Brain microvascular endothelial cell (primary cell): ENCODE data around the gene CFAP44.
A peak's percentile ranks its signal among the peaks of the same experiment; 100 is the strongest.
"Not testable (repeated sequence)": the region's sequence is repeated elsewhere in the genome, so short reads cannot be mapped to it uniquely, and the experiment has no call there.

Experiments used
- DNase-seq: peaks from one replicate; pipeline ENCODE4 v3.0.0-alpha.2; 2020
- H3K27ac ChIP-seq: fragments of 250-450 bp; sonication (Bioruptor Pico); 2 replicates; pipeline ENCODE4 v1.5.1; 2020; ENCODE audit warnings: mild to moderate bottlenecking, moderate library complexity
- H3K27me3 ChIP-seq: fragments of 250-450 bp; sonication (Bioruptor Pico); replicated peaks from 2 replicates; pipeline ENCODE4 v1.5.1; 2020; ENCODE audit warnings: mild to moderate bottlenecking
- H3K36me3 ChIP-seq: fragments of 250-450 bp; sonication (Bioruptor Pico); replicated peaks from 2 replicates; pipeline ENCODE4 v1.5.1; 2020; ENCODE audit warnings: mild to moderate bottlenecking
- H3K4me3 ChIP-seq: 2 replicates; pipeline ENCODE4 v1.5.1; 2011; ENCODE audit warnings: low read depth, mild to moderate bottlenecking, control low read depth, low read length, moderate library complexity
- in situ Hi-C: cut with HindIII; loops from 2 replicates; pipeline ENCODE4 v1.10.0; 2017; ENCODE audit warnings: low sequenced_read_pairs, low pct_ligation_motif_present
- TF ChIP-seq, protein P1 (sequence below): IDR thresholded peaks from 2 replicates; pipeline ENCODE4 v1.5.1; 2011; ENCODE audit warnings: low read depth, mild to moderate bottlenecking, moderate library complexity, low read length, control low read depth, inconsistent platforms; ENCODE audit errors: missing control alignments

The CFAP44 gene, protein sequence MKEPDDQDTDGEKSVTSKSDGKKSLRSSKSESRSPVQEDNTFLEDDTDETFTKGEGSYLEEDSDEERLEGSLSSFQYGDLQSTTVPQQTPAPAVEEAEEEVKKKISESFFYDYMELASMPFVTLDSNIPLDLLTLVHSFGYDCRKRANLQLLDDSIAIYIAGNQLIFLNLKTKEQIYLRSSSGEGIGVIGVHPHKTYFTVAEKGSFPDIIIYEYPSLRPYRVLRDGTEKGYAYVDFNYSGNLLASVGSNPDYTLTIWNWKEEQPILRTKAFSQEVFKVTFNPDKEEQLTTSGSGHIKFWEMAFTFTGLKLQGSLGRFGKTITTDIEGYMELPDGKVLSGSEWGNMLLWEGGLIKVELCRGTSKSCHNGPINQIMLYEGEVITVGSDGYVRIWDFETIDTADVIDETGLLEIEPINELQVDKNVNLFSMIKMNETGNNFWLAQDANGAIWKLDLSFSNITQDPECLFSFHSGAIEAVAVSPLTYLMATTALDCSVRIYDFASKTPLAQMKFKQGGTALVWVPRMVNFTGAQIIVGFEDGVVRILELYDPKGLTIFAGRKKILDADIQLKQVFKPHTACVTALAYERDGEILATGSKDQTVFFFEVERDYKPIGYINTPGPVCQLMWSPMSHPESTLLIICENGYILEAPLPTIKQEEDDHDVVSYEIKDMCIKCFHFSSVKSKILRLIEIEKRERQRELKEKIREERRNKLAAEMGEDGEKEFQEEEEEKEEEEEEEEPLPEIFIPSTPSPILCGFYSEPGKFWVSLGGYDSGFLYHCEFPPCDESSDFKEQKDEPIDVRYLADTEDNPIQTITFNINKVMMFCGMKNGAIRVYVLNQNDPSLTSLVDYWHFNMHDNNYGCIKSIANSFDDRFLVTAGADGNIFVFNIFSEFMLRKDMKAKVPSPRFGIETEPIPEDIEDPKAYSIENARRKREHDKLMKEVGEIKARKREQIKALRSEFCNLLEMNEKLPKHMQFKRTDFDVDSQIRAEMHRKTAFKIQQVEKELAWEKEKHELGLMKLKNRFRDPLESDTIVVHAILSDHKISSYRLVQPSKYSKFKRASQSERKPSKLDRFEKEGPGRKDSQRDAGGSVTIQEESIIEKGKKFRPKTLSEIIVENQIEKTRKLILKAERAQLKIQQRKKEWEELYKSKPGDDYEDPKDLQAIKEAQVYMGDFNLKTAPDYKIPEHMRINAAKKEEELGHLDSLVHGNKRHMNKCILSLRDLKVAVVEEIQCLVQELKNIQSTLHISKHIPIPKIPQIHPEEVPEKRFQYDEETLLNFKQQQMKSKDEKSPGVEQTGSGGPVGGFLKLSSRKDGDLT (N-terminal part only)

DNA sequence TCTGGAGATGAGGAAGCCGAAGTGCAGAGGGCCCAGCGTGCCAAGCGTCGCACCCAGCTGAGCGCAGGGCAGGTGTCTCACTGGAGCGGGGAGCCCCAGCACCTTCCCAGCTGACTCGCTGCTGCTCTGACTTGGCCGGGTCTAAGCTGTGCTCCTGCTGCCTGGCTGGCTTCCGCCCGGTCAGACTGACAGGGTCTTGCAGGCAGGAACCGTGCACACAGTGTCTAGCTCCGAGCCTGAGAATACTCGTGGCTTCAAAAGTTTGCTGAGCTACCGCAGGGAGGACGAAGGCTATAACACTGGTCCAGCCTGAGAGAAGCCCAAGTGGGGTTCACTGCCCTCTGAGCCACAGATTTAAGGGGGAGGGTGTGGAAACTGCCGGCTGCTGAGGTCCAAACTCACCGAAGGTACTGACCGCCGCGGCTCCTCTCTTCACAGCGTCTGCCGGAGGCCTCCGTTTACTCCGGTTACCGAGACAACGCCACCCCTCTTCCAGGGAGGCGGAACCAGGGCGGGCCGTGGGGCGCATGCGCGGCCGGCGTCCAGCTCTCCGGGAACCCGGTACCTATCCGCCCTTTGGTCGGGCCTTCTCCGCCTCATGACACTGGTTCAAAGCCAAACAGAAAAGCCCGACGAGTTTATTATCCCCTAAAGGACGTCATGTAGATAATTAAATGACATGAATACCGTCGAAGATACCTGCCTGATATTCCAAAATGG, at the start of gene CFAP44:
CFAP44 (minus strand) TSS at position 443 of the 720 bp plus-strand sequence. CDS start 7,829 bp downstream, outside the sequence.
- TF ChIP-seq, protein P1, sequence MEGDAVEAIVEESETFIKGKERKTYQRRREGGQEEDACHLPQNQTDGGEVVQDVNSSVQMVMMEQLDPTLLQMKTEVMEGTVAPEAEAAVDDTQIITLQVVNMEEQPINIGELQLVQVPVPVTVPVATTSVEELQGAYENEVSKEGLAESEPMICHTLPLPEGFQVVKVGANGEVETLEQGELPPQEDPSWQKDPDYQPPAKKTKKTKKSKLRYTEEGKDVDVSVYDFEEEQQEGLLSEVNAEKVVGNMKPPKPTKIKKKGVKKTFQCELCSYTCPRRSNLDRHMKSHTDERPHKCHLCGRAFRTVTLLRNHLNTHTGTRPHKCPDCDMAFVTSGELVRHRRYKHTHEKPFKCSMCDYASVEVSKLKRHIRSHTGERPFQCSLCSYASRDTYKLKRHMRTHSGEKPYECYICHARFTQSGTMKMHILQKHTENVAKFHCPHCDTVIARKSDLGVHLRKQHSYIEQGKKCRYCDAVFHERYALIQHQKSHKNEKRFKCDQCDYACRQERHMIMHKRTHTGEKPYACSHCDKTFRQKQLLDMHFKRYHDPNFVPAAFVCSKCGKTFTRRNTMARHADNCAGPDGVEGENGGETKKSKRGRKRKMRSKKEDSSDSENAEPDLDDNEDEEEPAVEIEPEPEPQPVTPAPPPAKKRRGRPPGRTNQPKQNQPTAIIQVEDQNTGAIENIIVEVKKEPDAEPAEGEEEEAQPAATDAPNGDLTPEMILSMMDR: no peak
- Histone ChIP-seq H3K27me3 (no peaks in the 10 kb centered on the region), H3K4me3 (peak within 1 kb of the TSS; percentile 49), H3K27ac (no peak within 1 kb of the TSS), H3K36me3 (no peaks in the 10 kb centered on the region)
- in situ Hi-C loops: no loop called here
- DNase-seq: peak; percentile 70

DNA sequence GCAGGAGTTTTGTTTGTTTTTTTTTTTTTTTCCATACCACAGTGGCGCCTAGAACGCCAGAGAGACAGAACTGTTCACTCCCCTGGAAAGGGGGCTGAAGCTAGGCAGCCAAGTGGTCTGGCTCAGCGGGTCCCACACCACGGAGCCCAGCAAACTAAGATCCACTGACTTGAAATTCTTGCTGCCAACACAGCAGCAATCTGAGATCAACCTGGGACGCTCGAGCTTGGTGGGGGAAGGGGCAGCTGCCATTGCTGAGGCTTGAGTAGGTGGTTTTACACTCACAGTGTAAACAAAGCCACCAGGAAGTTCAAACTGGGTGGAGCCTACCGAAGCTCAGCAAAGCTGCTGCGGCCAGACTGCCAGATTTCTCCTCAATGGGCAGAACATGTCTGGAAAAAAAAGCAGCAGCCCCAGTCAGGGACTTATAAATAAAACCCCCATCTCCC, 43.9 kb upstream of the CFAP44 start:
- Histone ChIP-seq H3K4me3 (no peak overlapping the region), H3K27me3 (no peaks in the 10 kb centered on the region), H3K27ac (no peak overlapping the region), H3K36me3 (no peaks in the 10 kb centered on the region)
- in situ Hi-C loops: no loop called here
- TF ChIP-seq, protein P1: no peak
- no peak for DNase-seq

DNA sequence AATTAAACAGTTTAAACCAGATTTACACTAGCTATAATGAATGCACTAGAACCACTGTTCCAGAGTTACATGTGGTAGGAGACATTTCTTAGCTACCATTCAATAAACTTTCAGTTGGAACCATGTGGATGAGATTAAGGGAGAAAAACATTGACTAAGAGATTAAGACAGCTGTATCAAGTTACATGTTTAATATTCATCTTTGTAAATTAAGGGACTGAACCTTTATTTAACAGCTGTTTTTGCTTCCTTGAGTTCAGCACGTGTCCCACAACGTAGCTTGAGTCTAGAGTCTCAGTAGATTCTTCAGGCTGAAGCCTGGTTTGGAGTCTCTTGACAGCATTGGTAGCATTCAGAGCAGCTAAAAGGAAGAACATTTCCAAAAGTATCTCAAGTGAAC, 27.2 kb upstream of the CFAP44 start:
- DNase-seq: no peak
- H3K27me3 ChIP-seq: no peaks in the 10 kb centered on the region
- H3K4me3 ChIP-seq: no peak overlapping the region
- H3K36me3 ChIP-seq: peaks cover 5% of the 10 kb centered on the region
- in situ Hi-C loops: no loop called here
- TF ChIP-seq, protein P1: no peak
- H3K27ac ChIP-seq: no peak overlapping the region

DNA sequence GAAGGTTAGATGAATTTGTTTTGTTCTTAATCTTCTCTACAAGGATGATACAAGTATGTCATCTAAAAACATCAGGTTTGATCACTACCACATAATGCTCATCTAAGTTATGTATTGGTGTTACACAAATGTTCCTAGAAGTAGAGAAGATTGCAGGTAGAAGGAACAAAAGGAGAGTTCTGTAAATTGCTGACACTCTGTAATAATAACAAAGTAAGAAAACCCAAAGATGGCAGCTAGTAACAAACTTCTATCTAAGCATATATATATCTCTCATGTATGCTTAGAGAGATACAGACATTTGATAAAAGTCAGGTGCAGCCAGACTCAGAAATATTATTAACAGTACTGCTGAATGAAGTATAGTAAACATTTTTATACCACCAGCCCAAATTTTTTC, 20.2 kb upstream of the CFAP44 start:
- in situ Hi-C loops: no loop called here
- Histone ChIP-seq H3K4me3 (no peak overlapping the region), H3K36me3 (peaks cover 3% of the 10 kb centered on the region), H3K27me3 (no peaks in the 10 kb centered on the region), H3K27ac (no peak overlapping the region)
- TF ChIP-seq, protein P1: no peak
- no peak for DNase-seq

DNA sequence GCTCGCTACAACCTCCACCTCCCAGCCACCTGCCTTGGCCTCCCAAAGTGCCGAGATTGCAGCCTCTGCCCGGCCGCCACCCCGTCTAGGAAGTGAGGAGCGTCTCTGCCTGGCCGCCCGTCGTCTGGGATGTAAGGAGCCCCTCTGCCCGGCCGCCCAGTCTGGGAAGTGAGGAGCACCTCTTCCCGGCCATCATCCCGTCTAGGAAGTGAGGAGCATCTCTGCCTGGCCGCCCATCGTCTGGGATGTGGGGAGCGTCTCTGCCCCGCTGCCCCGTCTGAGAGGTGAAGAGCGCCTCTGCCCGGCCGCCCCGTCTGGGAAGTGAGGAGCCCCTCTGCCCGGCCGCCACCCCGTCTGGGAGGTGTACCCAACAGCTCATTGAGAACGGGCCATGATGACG, 17.3 kb upstream of the CFAP44 start:
- H3K36me3 ChIP-seq, in situ Hi-C loops, DNase-seq: not testable (repeated sequence)

More for the DNA sequence above, 17.3 kb upstream of the CFAP44 start:
- H3K4me3 ChIP-seq, H3K27ac ChIP-seq, H3K27me3 ChIP-seq: not testable (repeated sequence)
